Subcutaneous abdominal adipose tissue (tissue), 5 donors: ENCODE results near the gene CENPO.
"Not testable (repeated sequence)": the region's sequence is repeated elsewhere in the genome, so short reads cannot be mapped to it uniquely, and the experiment has no call there.

ENCODE experiments used
- H3K27ac ChIP-seq: one replicate; pipeline ENCODE4 v1.7.0; 2013; ENCODE audit warnings: low read depth, mild to moderate bottlenecking, inconsistent platforms, low read length, moderate library complexity
- H3K27me3 ChIP-seq, 5 donors: one replicate each; pipeline ENCODE4 v1.7.0; 2013; ENCODE audit warnings: low read length in 5 of 5, inconsistent platforms in 1 of 5; ENCODE audit not compliant: control insufficient read depth in 5 of 5, insufficient read depth in 4 of 5
- H3K36me3 ChIP-seq, 5 donors: one replicate each; pipeline ENCODE4 v1.7.0; 2013; ENCODE audit warnings: low read length in 5 of 5; ENCODE audit not compliant: control insufficient read depth in 5 of 5, insufficient read depth in 5 of 5
- H3K4me1 ChIP-seq, 5 donors: one replicate each; pipeline ENCODE4 v1.7.0; 2013; ENCODE audit warnings: low read length in 5 of 5, mild to moderate bottlenecking in 3 of 5, moderate library complexity in 1 of 5; ENCODE audit not compliant: control insufficient read depth in 5 of 5, insufficient read depth in 5 of 5
- H3K4me3 ChIP-seq, 5 donors: one replicate each; pipeline ENCODE4 v1.7.0; 2013; ENCODE audit warnings: low read length in 5 of 5, low read depth in 1 of 5
- H3K9ac ChIP-seq, 5 donors: one replicate each; pipeline ENCODE4 v1.7.0; 2013; ENCODE audit warnings: low read length in 5 of 5, mild to moderate bottlenecking in 4 of 5, moderate library complexity in 3 of 5
- H3K9me3 ChIP-seq, 5 donors: one replicate each; pipeline ENCODE4 v1.7.0; 2013; ENCODE audit warnings: low read length in 5 of 5; ENCODE audit not compliant: control insufficient read depth in 5 of 5
- donor health status: healthy.
- donor health status: healthy.
- donor health status: healthy.
- donor health status: healthy.
- donor health status: healthy.

The CENPO gene

GRCh38 chr2:24785671-24786321 is 7.4 kb upstream of the CENPO start:
- H3K4me1 ChIP-seq, result peaks cover 0 to 5% (median 0%) of the 10 kb centered on the region in 5 donors
- no peak overlapping the region for H3K9ac ChIP-seq
- H3K4me3 ChIP-seq, result no peak overlapping the region
- H3K36me3 ChIP-seq, result peaks cover 0 to 7% (median 5%) of the 10 kb centered on the region in 5 donors
- H3K9me3 ChIP-seq, result no peaks in the 10 kb centered on the region
- H3K27ac ChIP-seq, result no peak overlapping the region
- H3K27me3 ChIP-seq, result peaks cover 0 to 3% (median 0%) of the 10 kb centered on the region in 5 donors

DNA sequence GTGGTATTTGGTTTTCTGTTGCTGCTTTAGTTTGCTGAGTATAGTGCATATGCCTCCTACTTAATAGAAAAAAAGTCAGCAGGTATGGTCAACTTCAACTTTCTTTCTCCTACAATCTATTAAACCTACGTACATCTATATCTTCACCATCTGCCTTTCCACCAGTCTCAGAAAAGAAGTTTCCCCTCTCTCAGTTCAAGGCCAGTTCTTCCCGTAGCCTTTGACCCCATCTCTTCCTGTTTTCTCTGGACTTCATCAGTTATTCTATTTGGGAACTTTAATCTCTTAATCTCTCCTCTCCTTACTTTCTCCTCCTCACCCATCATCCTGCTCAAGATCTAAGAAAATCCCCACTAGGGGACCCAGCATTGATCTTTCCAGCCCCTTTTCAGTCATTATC is 5.7 kb upstream of the CENPO start:
- no peak overlapping the region for H3K27ac ChIP-seq
- no peaks in the 10 kb centered on the region for H3K27me3 ChIP-seq
- no peak overlapping the region for H3K9ac ChIP-seq
- H3K9me3 ChIP-seq, result no peaks in the 10 kb centered on the region
- no peak overlapping the region for H3K4me3 ChIP-seq
- peaks cover 0 to 10% (median 4%) of the 10 kb centered on the region in 5 donors for H3K4me1 ChIP-seq
- peaks cover 0 to 7% (median 5%) of the 10 kb centered on the region in 5 donors for H3K36me3 ChIP-seq

GRCh38 chr2:24788816-24789215 is 4.4 kb upstream of the CENPO start:
- H3K9ac ChIP-seq, result no peak overlapping the region
- H3K27me3 ChIP-seq, result no peaks in the 10 kb centered on the region
- no peaks in the 10 kb centered on the region for H3K9me3 ChIP-seq
- no peak overlapping the region for H3K27ac ChIP-seq
- H3K4me1 ChIP-seq, result peaks cover 0 to 15% (median 10%) of the 10 kb centered on the region in 5 donors
- H3K4me3 ChIP-seq, result no peak overlapping the region
- H3K36me3 ChIP-seq, result peaks cover 0 to 7% (median 5%) of the 10 kb centered on the region in 5 donors

DNA sequence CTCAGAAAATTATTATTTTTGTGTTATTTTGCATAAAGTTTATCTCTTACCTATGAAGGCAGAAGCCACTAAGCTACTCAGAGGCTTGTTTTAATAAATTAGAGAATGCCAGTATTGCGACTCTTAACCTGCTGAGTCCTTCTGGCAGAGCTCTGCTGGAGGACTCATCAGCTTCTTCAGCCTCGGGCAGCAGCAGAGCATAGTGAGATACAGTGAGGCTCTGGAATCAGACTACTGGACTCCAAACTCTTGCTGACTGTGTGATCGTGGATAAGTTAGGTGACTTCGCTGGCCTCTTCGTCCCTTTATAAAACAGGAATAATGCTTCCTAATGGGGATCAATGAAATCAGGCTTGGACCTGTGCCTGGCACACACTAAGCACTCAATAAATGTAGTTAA is 1.8 kb upstream of the CENPO start:
- H3K27ac ChIP-seq, result no peak overlapping the region
- no peaks in the 10 kb centered on the region for H3K27me3 ChIP-seq
- peaks cover 0 to 18% (median 12%) of the 10 kb centered on the region in 5 donors for H3K4me1 ChIP-seq
- H3K9me3 ChIP-seq, result no peaks in the 10 kb centered on the region
- H3K4me3 ChIP-seq, result no peak overlapping the region
- H3K36me3 ChIP-seq, result peaks cover 0 to 7% (median 5%) of the 10 kb centered on the region in 5 donors
- no peak overlapping the region for H3K9ac ChIP-seq

- peak overlapping the region; percentile 74 to 99 (median 94) for H3K4me3 ChIP-seq
- H3K4me1 ChIP-seq, result peaks cover 0 to 18% (median 12%) of the 10 kb centered on the region in 5 donors
- H3K27ac ChIP-seq, result peak overlapping the region; percentile 97
- no peaks in the 10 kb centered on the region for H3K9me3 ChIP-seq
- H3K36me3 ChIP-seq, result peaks cover 0 to 7% (median 5%) of the 10 kb centered on the region in 5 donors
- no peaks in the 10 kb centered on the region for H3K27me3 ChIP-seq
- H3K9ac ChIP-seq, result peak overlapping the region; percentile 44 to 91 (median 89)
These were observed 717 bp upstream of the CENPO start for GRCh38 chr2:24792542-24792873.

DNA sequence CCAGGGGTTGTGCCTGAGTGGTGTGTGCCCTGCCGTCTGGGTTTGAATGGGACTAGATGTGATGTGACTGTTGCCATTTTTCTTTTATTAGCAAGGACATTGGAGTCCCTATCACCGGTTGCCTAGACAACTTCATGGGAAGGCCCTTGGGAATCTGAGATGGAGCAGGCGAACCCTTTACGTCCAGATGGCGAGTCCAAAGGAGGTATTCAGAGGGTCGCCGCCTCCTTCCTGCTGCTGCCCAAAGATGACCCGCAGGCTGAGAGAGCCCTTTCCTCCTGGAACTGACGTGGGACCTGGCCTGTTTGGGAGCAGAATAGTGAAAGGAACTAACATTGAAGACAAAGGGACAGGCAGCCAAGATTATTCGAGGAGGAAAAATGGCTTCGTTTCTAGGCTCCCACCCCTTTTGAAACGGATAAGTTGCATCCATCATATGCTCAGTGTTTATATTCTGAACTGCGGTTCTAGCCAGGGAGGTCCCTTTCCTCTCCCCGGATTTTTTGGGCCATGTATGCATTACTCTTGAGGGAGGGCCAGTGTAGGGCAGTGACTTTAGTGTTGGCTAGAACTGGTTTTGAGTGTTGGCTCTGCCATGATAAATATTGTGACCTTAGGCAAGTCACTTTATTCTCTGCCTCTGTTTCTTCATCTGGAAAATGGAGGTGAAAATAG is 673 bp downstream of the CENPO start:
- peak overlapping the region; percentile 97 for H3K27ac ChIP-seq

DNA sequence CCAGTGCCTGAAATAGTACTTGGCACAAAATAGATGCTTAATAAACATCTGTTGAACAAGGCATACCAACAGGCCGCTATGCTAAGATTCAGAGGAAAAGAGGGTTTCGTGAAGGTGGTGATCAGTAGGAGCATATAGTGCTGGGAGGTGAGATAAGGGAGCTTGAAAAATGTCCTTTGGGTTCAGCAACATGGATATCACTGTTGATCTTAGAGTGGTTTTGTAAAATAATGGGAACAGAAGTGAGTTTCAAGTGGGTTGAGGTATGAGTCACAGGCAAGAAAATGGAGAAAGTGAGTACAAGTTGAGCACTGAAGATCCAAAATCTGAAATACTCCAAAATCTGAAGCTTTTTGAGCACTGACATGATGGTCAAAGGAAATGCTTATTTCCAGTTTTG is 4.4 kb downstream of the CENPO start:
- Histone ChIP-seq H3K27me3 (no peaks in the 10 kb centered on the region), H3K4me1 (peaks cover 0 to 10% (median 7%) of the 10 kb centered on the region in 5 donors), H3K27ac (no peak overlapping the region), H3K9ac (peak overlapping the region in 1 of 5 donors; percentile 11), H3K36me3 (no peaks in the 10 kb centered on the region), H3K9me3 (no peaks in the 10 kb centered on the region), H3K4me3 (no peak overlapping the region)

More for the DNA sequence above, 673 bp downstream of the CENPO start:
- H3K4me3 ChIP-seq, result peak overlapping the region; percentile 68 to 99 (median 94)
- no peaks in the 10 kb centered on the region for H3K27me3 ChIP-seq
- H3K4me1 ChIP-seq, result peaks cover 0 to 18% (median 12%) of the 10 kb centered on the region in 5 donors
- peak overlapping the region in 4 of 5 donors; percentile 81 to 91 (median 90) for H3K9ac ChIP-seq
- H3K36me3 ChIP-seq, result peaks cover 0 to 7% (median 5%) of the 10 kb centered on the region in 5 donors
- H3K9me3 ChIP-seq, result no peaks in the 10 kb centered on the region

- H3K9ac ChIP-seq, H3K27ac ChIP-seq, H3K4me1 ChIP-seq, H3K27me3 ChIP-seq, H3K4me3 ChIP-seq, H3K9me3 ChIP-seq, H3K36me3 ChIP-seq: not testable (repeated sequence)
These were observed 7.3 kb downstream of the CENPO start for GRCh38 chr2:24800487-24800886.

- not testable (repeated sequence) for H3K9me3 ChIP-seq
These were observed 12.8 kb downstream of the CENPO start for GRCh38 chr2:24805811-24806660.

DNA sequence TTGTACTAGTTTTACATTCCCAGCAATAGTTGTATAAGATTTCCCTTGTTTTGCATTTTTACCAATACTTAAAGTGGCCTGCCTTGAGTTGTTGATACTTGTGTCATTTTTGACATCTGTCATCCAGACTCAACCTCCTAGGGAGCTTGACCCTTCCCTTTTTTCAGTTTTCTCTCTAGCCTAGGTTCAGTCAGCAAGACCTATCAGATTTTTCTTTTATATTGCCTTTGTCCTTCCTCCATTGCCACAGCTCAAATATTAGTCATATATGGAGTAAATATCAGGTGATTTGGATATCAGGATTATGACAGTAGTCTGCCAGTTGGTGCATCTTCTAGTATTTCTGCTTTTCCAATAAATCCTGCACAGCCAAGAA is 13.4 kb downstream of the CENPO start:
- no peak overlapping the region for H3K4me3 ChIP-seq
- no peaks in the 10 kb centered on the region for H3K27me3 ChIP-seq
- H3K36me3 ChIP-seq, result no peaks in the 10 kb centered on the region
- H3K9me3 ChIP-seq, result no peaks in the 10 kb centered on the region
- no peak overlapping the region for H3K27ac ChIP-seq
- H3K9ac ChIP-seq, result no peak overlapping the region
- H3K4me1 ChIP-seq, result no peaks in the 10 kb centered on the region

More at GRCh38 chr2:24805811-24806660, 12.8 kb downstream of the CENPO start:
- not testable (repeated sequence) for H3K4me3 ChIP-seq, H3K4me1 ChIP-seq, H3K9ac ChIP-seq, H3K36me3 ChIP-seq, H3K27ac ChIP-seq, H3K27me3 ChIP-seq
